NT2/D1 (cell line): ENCODE data around the gene TNS4.

ENCODE experiments used
- SUZ12 ChIP-seq: IDR thresholded peaks from 2 replicates; pipeline ENCODE4 v1.6.1; 2011; ENCODE audit not compliant: insufficient read length, insufficient read depth; ENCODE audit errors: extremely low read depth
- YY1 ChIP-seq: IDR thresholded peaks from 2 replicates; pipeline ENCODE4 v1.6.1; 2011; ENCODE audit not compliant: insufficient read length, insufficient read depth
- ZNF274 ChIP-seq: IDR thresholded peaks from 2 replicates; pipeline ENCODE4 v1.6.1; 2011; ENCODE audit warnings: mild to moderate bottlenecking, low read depth, low read length

GRCh38 chr17:40437095-40437732 is 64.2 kb downstream of the TNS4 start:
- TF ChIP-seq SUZ12: no peak
- TF ChIP-seq YY1: no peak
- TF ChIP-seq ZNF274: no peak
